BLaER1 treated with 17β-estradiol and CSF1 and Interleukin-3, amounts not matched to agents 10 nM and 100 nM (cell line): ENCODE data around the gene CYP3A7.

Experiments used
- H3K27ac ChIP-seq, 11 experiments: shearing (Covaris generic); formaldehyde crosslinking; 2 replicates each; pipeline ENCODE4 v1.8.1; 2022
- H3K27me3 ChIP-seq, 11 experiments: shearing (Covaris generic); formaldehyde crosslinking; 2 replicates each; pipeline ENCODE4 v1.8.1; 2022
- H3K36me3 ChIP-seq, 11 experiments: shearing (Covaris generic); formaldehyde crosslinking; 2 replicates each; pipeline ENCODE4 v1.8.1; 2022
- H3K4me1 ChIP-seq, 10 experiments: shearing (Covaris generic); formaldehyde crosslinking; 2 replicates each; pipeline ENCODE4 v1.8.1; 2022
- H3K4me2 ChIP-seq, 11 experiments: shearing (Covaris generic); formaldehyde crosslinking; 2 replicates each; pipeline ENCODE4 v1.8.1; 2022
- H3K4me3 ChIP-seq, 10 experiments: shearing (Covaris generic); formaldehyde crosslinking; 2 replicates each; pipeline ENCODE4 v1.8.1; 2022
- H3K9ac ChIP-seq, 11 experiments: shearing (Covaris generic); formaldehyde crosslinking; 2 replicates each; pipeline ENCODE4 v1.8.1; 2022
- H3K9me3 ChIP-seq, 11 experiments: shearing (Covaris generic); formaldehyde crosslinking; replicated peaks in 1 of 11; 2 replicates each; pipeline ENCODE4 v1.8.1; 2022
- H4K20me1 ChIP-seq, 11 experiments: shearing (Covaris generic); formaldehyde crosslinking; 2 replicates each; pipeline ENCODE4 v1.8.1; 2022
- Cebpa-rat ChIP-seq, 11 experiments: shearing (Covaris generic); IDR thresholded peaks; 2 replicates each; pipeline ENCODE4 v1.8.1; 2022

CYP3A7 gene

DNA sequence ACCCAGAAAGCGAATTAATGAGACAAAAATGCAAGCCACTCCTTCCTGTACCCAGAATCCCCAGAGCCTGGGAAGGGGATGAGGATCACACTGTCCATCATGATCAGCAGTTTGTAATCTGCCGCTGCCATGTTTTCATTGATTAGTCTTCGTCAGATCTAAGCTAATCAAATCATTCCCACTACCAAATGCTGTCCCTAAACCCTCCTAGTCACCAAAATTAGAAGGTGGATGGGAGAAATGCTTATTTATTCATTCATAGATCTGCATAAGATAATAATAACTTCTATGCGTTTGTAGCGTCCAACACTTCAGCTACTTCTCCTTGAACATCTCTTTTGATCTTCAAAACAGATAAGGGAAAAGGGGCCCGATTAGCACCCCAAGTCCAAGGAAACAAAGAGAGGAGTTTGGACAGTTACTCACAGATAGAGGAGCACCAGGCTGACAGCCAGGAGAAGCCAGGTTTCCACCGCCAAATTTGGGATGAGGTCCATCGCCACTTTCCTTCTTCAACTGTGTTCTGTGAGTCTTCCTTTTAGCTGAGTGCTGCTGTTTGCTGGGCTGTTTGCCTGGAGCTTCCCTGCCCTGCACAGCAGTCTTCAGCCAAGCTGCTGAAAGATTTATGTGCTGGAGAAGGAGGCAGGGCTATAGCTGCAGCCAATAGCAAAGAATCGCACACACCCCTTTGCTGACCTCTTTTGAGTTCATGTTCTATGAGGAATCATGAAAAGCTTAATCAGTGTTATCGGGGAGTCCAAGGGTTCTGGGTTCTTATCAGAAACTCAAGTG is 55.4 kb downstream of the CYP3A7 start, which contains the start of gene CYP3A5:
Gene CYP3A5 (minus strand): TSS at position 597 of the 792 bp plus-strand sequence. CDS start 100 bp downstream, at position 497.
- H3K4me1 ChIP-seq, result peaks cover 0 to 22% (median 0%) of the 10 kb centered on the region in 10 experiments; a peak in 6 of 20 replicates
- peak within 1 kb of the TSS in 3 of 11 experiments; percentile 54 to 62 (median 57); a peak in 6 of 22 replicates for H3K4me2 ChIP-seq
- no peak for TF ChIP-seq Cebpa-rat (IDR thresholded peaks at IDR 0.05)
- no peak within 1 kb of the TSS for H3K27ac ChIP-seq
- H3K9me3 ChIP-seq, result peaks cover 0 to 15% (median 9%) of the 10 kb centered on the region in 11 experiments; a peak in 17 of 22 replicates
- no peaks in the 10 kb centered on the region for H3K36me3 ChIP-seq
- no peak within 1 kb of the TSS for H3K9ac ChIP-seq
- H4K20me1 ChIP-seq, result no peaks in the 10 kb centered on the region
- no peaks in the 10 kb centered on the region for H3K27me3 ChIP-seq
- H3K4me3 ChIP-seq, result no peak within 1 kb of the TSS

DNA sequence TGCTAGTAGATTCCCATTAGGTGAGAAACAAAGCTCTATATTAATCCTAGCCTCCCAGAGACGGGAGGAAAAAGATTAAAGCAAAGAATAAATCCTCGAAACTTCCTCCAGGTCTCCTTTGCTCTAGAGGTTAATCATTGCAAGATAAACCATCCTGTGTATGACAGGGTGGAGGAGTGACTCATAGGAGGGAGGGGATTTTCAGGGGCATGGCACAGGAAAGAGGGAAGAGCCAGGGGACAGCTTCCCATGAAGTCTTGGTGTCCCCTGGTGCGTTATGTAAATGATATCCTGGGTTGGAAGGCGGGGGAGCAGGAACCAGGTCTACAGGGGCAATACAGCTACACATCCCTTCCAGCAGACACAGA is 56.0 kb downstream of the CYP3A7 start:
- Histone ChIP-seq H3K4me3 (no peak overlapping the region), H3K9me3 (peaks cover 0 to 15% (median 9%) of the 10 kb centered on the region in 11 experiments; a peak in 17 of 22 replicates), H4K20me1 (no peaks in the 10 kb centered on the region), H3K36me3 (no peaks in the 10 kb centered on the region), H3K4me2 (peak overlapping the region in 3 of 11 experiments; percentile 54 to 62 (median 57); a peak in 6 of 22 replicates), H3K27me3 (no peaks in the 10 kb centered on the region), H3K27ac (no peak overlapping the region), H3K9ac (no peak overlapping the region), H3K4me1 (peaks cover 0 to 22% (median 0%) of the 10 kb centered on the region in 10 experiments; a peak in 6 of 20 replicates)
- no peak for TF ChIP-seq Cebpa-rat (IDR thresholded peaks at IDR 0.05)

DNA sequence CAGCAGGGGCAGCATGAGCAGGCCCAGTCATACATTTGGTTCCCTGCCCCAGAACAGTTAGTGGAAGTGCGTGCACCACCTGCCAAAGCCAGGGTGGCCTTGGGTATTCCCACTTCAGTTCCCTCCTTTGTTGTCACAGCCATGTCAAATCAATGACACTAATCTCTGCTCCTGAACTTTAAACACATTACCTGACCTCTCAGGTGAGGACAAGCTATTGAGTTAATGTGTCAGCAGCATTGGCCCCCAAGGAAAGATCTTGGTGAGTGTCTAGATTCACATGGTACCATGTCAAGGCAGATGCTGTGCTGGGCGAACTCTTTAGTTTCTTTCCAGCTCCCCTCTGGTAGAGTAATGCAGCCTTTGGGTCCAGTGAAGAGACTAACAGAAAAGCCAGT is 57.3 kb downstream of the CYP3A7 start:
- no peak overlapping the region for H3K9ac ChIP-seq
- no peak overlapping the region; a peak in 1 of 22 replicates for H3K4me2 ChIP-seq
- H4K20me1 ChIP-seq, result no peaks in the 10 kb centered on the region
- no peak for TF ChIP-seq Cebpa-rat (IDR thresholded peaks at IDR 0.05)
- H3K36me3 ChIP-seq, result no peaks in the 10 kb centered on the region
- peaks cover 0 to 23% (median 0%) of the 10 kb centered on the region in 10 experiments; a peak in 6 of 20 replicates for H3K4me1 ChIP-seq
- H3K27ac ChIP-seq, result no peak overlapping the region
- H3K9me3 ChIP-seq, result peaks cover 0 to 15% (median 9%) of the 10 kb centered on the region in 11 experiments; a peak in 17 of 22 replicates
- H3K4me3 ChIP-seq, result no peak overlapping the region
- H3K27me3 ChIP-seq, result no peaks in the 10 kb centered on the region

DNA sequence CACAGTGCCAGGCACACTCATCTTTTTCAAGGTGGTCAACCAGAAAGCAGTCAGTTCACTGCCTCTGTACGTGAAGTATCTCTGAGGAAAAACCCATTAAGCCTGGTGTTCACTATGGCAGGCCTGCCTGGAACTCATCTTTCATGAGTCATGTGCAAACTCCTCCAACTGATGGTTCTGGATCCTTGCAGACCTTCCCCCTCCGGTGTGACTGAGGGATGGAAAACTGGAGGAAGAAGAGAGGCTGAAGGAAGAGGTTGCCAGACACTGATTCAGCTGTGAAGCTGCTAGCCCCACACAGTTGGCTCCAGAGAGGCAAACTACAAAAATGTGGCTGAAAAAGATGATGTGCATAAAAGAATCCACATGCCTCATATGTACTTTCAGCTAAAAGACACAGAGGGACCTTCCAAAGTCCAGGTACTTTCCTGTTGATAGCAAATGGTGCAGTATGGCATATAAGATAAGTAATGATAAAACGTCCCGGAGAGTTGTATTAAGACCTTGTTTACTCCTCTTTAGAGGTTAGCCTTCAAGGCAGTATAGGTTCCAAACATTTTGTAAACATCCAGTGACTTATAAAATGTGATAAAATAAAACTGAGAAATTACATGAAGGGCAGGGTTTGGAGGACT is 57.9 kb downstream of the CYP3A7 start:
- H3K36me3 ChIP-seq, result no peaks in the 10 kb centered on the region
- H3K27ac ChIP-seq, result no peak overlapping the region
- H3K27me3 ChIP-seq, result no peaks in the 10 kb centered on the region
- H3K9me3 ChIP-seq, result peaks cover 0 to 10% (median 5%) of the 10 kb centered on the region in 11 experiments; a peak in 17 of 22 replicates
- peaks cover 0 to 28% (median 0%) of the 10 kb centered on the region in 10 experiments; a peak in 6 of 20 replicates for H3K4me1 ChIP-seq
- H3K9ac ChIP-seq, result no peak overlapping the region
- H3K4me3 ChIP-seq, result no peak overlapping the region
- H4K20me1 ChIP-seq, result no peaks in the 10 kb centered on the region
- TF ChIP-seq Cebpa-rat (IDR thresholded peaks at IDR 0.05), result no peak
- H3K4me2 ChIP-seq, result no peak overlapping the region

DNA sequence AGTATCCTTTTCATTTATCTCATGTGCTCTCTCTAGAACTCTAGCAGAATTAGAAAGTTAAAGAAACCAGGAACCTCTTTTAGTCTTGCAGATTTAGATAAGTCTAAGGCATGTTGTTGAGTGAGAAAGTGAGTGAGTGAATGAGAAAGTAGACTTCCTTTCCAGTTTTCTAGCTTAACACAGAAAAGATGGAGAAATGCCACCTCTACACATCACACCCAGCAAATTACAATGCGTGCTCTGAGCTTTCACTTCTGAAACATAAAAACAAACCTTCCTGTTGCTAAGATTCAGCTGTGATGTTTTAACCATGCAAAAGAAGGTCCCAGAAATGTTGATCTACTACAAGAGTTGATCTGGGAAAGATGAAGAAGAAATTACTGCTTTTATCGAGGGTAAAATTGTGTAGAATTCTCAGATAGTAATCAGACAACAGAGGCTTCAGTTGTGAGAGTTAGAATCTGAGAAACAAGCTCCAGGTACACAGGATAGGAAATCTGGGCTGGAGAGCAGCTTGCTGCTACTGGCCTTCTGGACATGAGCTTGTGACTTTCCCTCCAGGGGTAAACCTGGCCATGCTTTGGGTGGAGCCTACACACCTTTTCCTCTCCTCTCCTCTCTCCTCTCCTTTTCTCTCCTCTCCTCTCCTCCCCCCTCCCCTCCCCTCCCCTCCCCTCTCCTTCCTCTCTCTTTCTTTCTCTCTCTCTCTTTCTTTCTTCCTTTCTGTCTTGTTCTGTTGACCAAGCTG is 59.8 kb downstream of the CYP3A7 start:
- peaks cover 0 to 29% (median 0%) of the 10 kb centered on the region in 10 experiments; a peak in 6 of 20 replicates for H3K4me1 ChIP-seq
- H3K27ac ChIP-seq, result no peak overlapping the region
- H3K9me3 ChIP-seq, result no peaks in the 10 kb centered on the region
- H3K36me3 ChIP-seq, result no peaks in the 10 kb centered on the region
- no peak overlapping the region for H3K9ac ChIP-seq
- H3K4me2 ChIP-seq, result no peak overlapping the region
- no peak overlapping the region for H3K4me3 ChIP-seq
- no peaks in the 10 kb centered on the region for H3K27me3 ChIP-seq
- TF ChIP-seq Cebpa-rat (IDR thresholded peaks at IDR 0.05), result no peak
- no peaks in the 10 kb centered on the region for H4K20me1 ChIP-seq

DNA sequence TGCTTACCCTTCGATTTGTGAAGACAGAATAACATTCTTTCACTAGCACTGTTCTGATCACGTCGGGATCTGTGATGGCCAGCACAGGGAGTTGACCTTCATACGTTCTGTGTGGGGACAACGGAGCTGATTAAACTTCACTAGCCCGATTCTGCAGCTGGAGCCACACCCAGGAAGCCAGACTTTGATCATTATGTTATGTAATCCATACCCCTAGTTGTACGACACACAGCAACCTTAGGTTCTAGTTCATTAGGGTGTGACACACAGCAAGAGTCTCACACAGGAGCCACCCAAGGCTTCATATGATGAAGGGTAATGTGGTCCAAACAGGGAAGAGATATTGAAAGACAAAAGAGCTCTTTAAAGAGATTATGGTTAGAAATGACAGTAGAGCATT is 62.4 kb downstream of the CYP3A7 start:
- Histone ChIP-seq H3K27me3 (no peaks in the 10 kb centered on the region), H3K9ac (no peak overlapping the region), H3K36me3 (no peaks in the 10 kb centered on the region), H4K20me1 (no peaks in the 10 kb centered on the region), H3K27ac (no peak overlapping the region), H3K4me2 (peak overlapping the region in 3 of 11 experiments; percentile 28 to 41 (median 28); a peak in 4 of 22 replicates), H3K9me3 (no peaks in the 10 kb centered on the region), H3K4me3 (no peak overlapping the region), H3K4me1 (peaks cover 0 to 31% (median 0%) of the 10 kb centered on the region in 10 experiments; a peak in 5 of 20 replicates)
- TF ChIP-seq Cebpa-rat (IDR thresholded peaks at IDR 0.05), result no peak

DNA sequence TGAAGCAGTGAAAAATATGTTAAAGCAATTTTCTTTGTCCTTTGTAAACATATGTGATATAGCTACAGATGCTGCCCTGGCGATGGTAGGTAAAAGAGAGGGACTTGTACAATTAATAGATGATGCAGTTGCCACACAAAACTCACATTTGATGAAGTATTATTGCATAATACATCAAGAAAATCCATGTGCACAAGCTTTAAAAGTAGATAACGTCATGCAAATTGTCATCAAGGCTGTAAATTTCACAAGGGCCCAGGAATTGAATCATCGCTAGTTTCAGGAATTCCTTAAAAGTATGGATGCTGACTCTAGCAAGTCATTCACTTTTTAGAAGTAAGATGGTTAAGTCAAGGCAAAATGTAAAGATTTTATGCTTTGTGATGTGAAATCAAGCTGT is 65.2 kb downstream of the CYP3A7 start:
- 0 out of 22 replicates have a peak, but pooled peaks cover 0 to 3% (median 0%) of the 10 kb centered on the region in 11 experiments for H3K9me3 ChIP-seq
- no peak overlapping the region for H3K9ac ChIP-seq
- no peaks in the 10 kb centered on the region for H3K27me3 ChIP-seq
- H3K27ac ChIP-seq, result no peak overlapping the region
- H4K20me1 ChIP-seq, result no peaks in the 10 kb centered on the region
- no peak overlapping the region for H3K4me3 ChIP-seq
- peaks cover 0 to 57% (median 5%) of the 10 kb centered on the region in 10 experiments; a peak in 10 of 20 replicates for H3K4me1 ChIP-seq
- H3K36me3 ChIP-seq, result no peaks in the 10 kb centered on the region
- no peak; a peak in 1 of 22 replicates for TF ChIP-seq Cebpa-rat (IDR thresholded peaks at IDR 0.05)
- H3K4me2 ChIP-seq, result peak overlapping the region in 2 of 11 experiments; percentile 22 to 28; a peak in 3 of 22 replicates

DNA sequence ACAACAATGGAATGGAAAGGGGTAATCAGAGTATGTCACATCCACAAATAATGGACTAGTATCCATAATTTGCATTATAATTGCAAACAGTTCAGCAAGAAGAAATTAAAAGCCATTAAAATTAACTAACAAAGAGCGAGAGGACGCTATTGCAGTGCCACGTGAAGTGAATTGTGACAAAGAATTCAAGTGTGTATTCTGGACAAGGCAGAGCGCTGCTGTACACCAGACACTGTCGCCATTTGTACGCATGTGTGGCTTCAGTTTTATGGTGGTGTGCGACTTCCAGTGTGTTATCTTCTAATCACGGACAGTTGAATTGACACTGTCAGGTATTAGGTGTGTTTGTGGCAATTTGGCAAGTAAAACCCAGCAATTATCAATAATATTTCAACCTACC is 66.5 kb downstream of the CYP3A7 start:
- TF ChIP-seq Cebpa-rat (IDR thresholded peaks at IDR 0.05), result no peak
- Histone ChIP-seq H3K9ac (no peak overlapping the region), H3K4me2 (no peak overlapping the region), H3K4me1 (peaks cover 0 to 69% (median 5%) of the 10 kb centered on the region in 10 experiments; a peak in 10 of 20 replicates), H4K20me1 (no peaks in the 10 kb centered on the region), H3K9me3 (peaks cover 0 to 10% (median 0%) of the 10 kb centered on the region in 11 experiments; a peak in 3 of 22 replicates), H3K36me3 (peaks cover 0 to 5% (median 0%) of the 10 kb centered on the region in 11 experiments; a peak in 1 of 22 replicates), H3K4me3 (no peak overlapping the region), H3K27me3 (no peaks in the 10 kb centered on the region), H3K27ac (no peak overlapping the region)
